K562 (cell line): ENCODE data around the gene CRYBG1. TPM values are rescaled to one million over a fixed set of nuclear protein-coding genes. Genes with fewer than 3 reads are reported as not detected.

Source experiments
- CC2D1A ChIP-seq: fragments of 450-650 bp; IDR thresholded peaks from 2 replicates; pipeline ENCODE4 v1.6.1; 2017; ENCODE audit warnings: mild to moderate bottlenecking
- CHD1 ChIP-seq: fragments of 200-600 bp; sonication (generic); IDR thresholded peaks from one replicate; pipeline ENCODE4 v1.6.1; 2012; ENCODE audit warnings: mild to moderate bottlenecking, moderate library complexity, low read length, inconsistent platforms
- CHD2 ChIP-seq: IDR thresholded peaks from 2 replicates; pipeline ENCODE4 v1.6.1; 2011; ENCODE audit warnings: low read depth, low read length
- CTCF ChIP-seq, 3 experiments: IDR thresholded peaks in 2 of 3; conservative IDR thresholded peaks in 1 of 3; 2 replicates each; pipeline ENCODE4 v1.5.1; 2011 to 2012; ENCODE audit warnings: low read length in 3 of 3, mild to moderate bottlenecking in 3 of 3, control low read depth in 2 of 3, improper control_type of control experiment in 1 of 3, inconsistent platforms in 1 of 3, low read depth in 1 of 3, mixed read lengths in 1 of 3, moderate library complexity in 1 of 3; ENCODE audit not compliant: insufficient read depth in 2 of 3
- DMBX1 ChIP-seq: fragments of 250-450 bp; sonication (Bioruptor Pico); IDR thresholded peaks from 2 replicates; pipeline ENCODE4 v1.8.0; 2022; ENCODE audit warnings: inconsistent platforms, mild to moderate bottlenecking, moderate library complexity, borderline replicate concordance
- ELF4 ChIP-seq: fragments of 450-650 bp; formaldehyde crosslinking; IDR thresholded peaks from 2 replicates; pipeline ENCODE4 v1.4.0; 2022; ENCODE audit warnings: missing genetic modification characterization
- HNRNPL ChIP-seq: fragments of 200-400 bp; formaldehyde crosslinking; IDR thresholded peaks from 2 replicates; pipeline ENCODE4 v1.6.1; 2017; ENCODE audit warnings: low read depth, mild to moderate bottlenecking, low read length
- MIER1 ChIP-seq: fragments of 450-650 bp; IDR thresholded peaks from 2 replicates; pipeline ENCODE4 v1.6.1; 2016; ENCODE audit warnings: antibody characterized with exemption, mild to moderate bottlenecking, low read depth
- NUFIP1 ChIP-seq: fragments of 450-650 bp; IDR thresholded peaks from 2 replicates; pipeline ENCODE4 v1.6.1; 2018; ENCODE audit not compliant: partially characterized antibody
- PCBP1 ChIP-seq: fragments of 200-400 bp; formaldehyde crosslinking; IDR thresholded peaks from 2 replicates; pipeline ENCODE4 v1.6.1; 2018; ENCODE audit warnings: mild to moderate bottlenecking, low read depth, low read length; ENCODE audit not compliant: poor library complexity, severe bottlenecking
- POLR2AphosphoS2 ChIP-seq: IDR thresholded peaks from 2 replicates; pipeline ENCODE4 v1.6.1; 2012; ENCODE audit warnings: low read length, improper control_type of control experiment
- RBM17 ChIP-seq: fragments of 200-400 bp; formaldehyde crosslinking; IDR thresholded peaks from 2 replicates; pipeline ENCODE4 v1.6.1; 2017; ENCODE audit warnings: low read depth, mild to moderate bottlenecking, low read length, borderline replicate concordance
- SRF ChIP-seq, 2 experiments: fragments of 250-450, 450-650 bp in 1 of 2; sonication (Bioruptor Pico) in 1 of 2; sonication (generic) in 1 of 2; formaldehyde crosslinking; IDR thresholded peaks; 2 replicates each; pipeline versions ENCODE4 v1.5.0 to v1.5.1; 2020 to 2022; ENCODE audit warnings: mild to moderate bottlenecking in 1 of 2, missing genetic modification reagents in 1 of 2
- TCF7L2 ChIP-seq: fragments of 150-350 bp; IDR thresholded peaks from 2 replicates; pipeline ENCODE4 v1.6.1; 2016; ENCODE audit warnings: low read depth, mild to moderate bottlenecking, low read length, moderate library complexity
- TSC22D4 ChIP-seq: fragments of 450-650 bp; IDR thresholded peaks from 2 replicates; pipeline ENCODE4 v1.6.1; 2016; ENCODE audit warnings: missing genetic modification characterization, missing biosample characterization, control low read depth
- ZBTB17 ChIP-seq: fragments of 450-650 bp; formaldehyde crosslinking; IDR thresholded peaks from 2 replicates; pipeline ENCODE4 v1.4.0; 2020; ENCODE audit warnings: mild to moderate bottlenecking
- ZKSCAN8 ChIP-seq: fragments of 200-800 bp; sonication (Bioruptor generic); IDR thresholded peaks from 2 replicates; pipeline ENCODE4 v1.6.1; 2016; ENCODE audit warnings: missing genetic modification characterization, missing compliant biosample characterization
- ZNF347 ChIP-seq: fragments of 450-650 bp; formaldehyde crosslinking; IDR thresholded peaks from 2 replicates; pipeline ENCODE4 v1.4.0; 2020; ENCODE audit warnings: low read depth, mild to moderate bottlenecking, moderate library complexity
- ZNF830 ChIP-seq: fragments of 250-450 bp; sonication (Bioruptor Pico); IDR thresholded peaks from 2 replicates; pipeline ENCODE4 v1.5.0; 2021; ENCODE audit warnings: mild to moderate bottlenecking
- polyA plus RNA-seq, 8 experiments: library from polyadenylated mRNA; depleted of rRNA in 4 of 8; stranded (reverse) in 5 of 8; unstranded in 3 of 8; fragments of >200 nt; fragmentation: Nextera tagmentation in 2 of 8; fragmentation: Illumina TruSeq in 1 of 8; extraction: Ambion mirVana in 2 of 8; extraction: Trizol in 1 of 8; gene quantifications; 2 replicates each; pipeline versions ENCODE4 v1.2.1 to v1.2.3, GENCODE V29; 2011 to 2014; ENCODE audit warnings: inconsistent platforms in 1 of 8, missing spikeins in 1 of 8
- total RNA-seq, 7 experiments: library from RNA; depleted of rRNA in 6 of 7; stranded (reverse); fragments of >200 nt in 6 of 7; fragmentation: Illumina TruSeq in 2 of 7; extraction: Trizol in 2 of 7; gene quantifications; 2 replicates each; pipeline versions ENCODE4 v1.2.1 to v1.2.3, GENCODE V29; 2011 to 2021; ENCODE audit warnings: low replicate concordance in 1 of 7
- TF ChIP-seq, protein P1 (sequence below): sonication (generic); formaldehyde crosslinking; IDR thresholded peaks from 2 replicates; pipeline ENCODE4 v1.8.0; 2022; ENCODE audit warnings: missing genetic modification reagents, mild to moderate bottlenecking, moderate library complexity, borderline replicate concordance

Gene CRYBG1
- total and polyA plus RNA-seq, 9 of the 15 experiments (the other 6 are each of a cell fraction or from before 2014, with no cell fraction given), result 0.07 to 0.47 (median 0.11) TPM

DNA sequence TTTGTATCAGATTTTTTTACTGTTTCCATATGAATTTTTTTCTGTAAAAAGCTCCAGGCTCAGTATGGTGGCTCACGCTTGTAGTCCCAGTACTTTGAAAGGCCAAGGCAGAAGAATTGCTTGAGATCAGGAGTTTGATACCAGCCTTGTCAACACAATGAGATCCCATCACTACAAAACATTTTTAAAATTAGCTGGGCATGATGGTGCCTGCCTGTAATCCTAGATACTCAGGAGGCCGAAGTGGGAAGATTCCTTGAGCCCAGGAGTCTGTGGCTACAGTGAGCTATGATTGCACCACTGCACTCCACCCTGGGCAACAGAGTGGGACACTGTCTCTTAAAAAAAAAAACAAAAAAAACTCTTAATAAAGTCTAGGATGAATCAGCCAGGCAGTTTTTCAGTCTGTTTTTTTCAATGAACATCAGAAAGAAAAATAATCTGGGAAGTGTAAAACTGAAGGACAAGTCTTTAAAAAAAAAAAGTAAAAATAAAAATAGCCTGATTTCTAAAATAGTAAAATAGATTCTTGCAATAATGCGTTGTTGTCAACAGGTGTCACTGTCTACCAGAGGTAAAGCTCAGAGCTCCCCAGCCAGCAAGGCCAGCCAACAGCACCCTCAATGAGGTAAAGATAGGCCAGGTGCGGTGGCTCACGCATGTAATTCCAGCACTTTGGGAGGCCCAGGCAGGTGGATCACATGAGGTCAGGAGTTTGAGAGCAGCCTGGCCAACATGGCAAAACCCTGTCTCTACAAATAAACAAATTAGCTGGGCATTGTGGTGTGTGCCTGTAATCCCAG is 25.7 kb upstream of the CRYBG1 start (continued):
- TF ChIP-seq TCF7L2 (no peak), ZNF347 (CRISPR knock-in tag) (no peak), SRF (CRISPR knock-in tag; IDR thresholded peaks at IDR 0.05) (no peak), NUFIP1 (no peak), TSC22D4 (no peak), ELF4 (CRISPR knock-in tag) (no peak), PCBP1 (no peak), ZKSCAN8 (CRISPR knock-in tag) (no peak), MIER1 (no peak), POLR2AphosphoS2 (no peak), ZBTB17 (no peak), CHD2 (no peak), DMBX1 (CRISPR knock-in tag) (no peak), CTCF (IDR thresholded peaks at IDR 0.05 in 2 of 3, conservative IDR thresholded peaks at IDR 0.05 in 1 of 3; ENCODE audit: insufficient read depth in 2 of 3, low read depth in 1 of 3, low read length in 3 of 3) (peak; percentile 63 to 82 (median 67)), CHD1 (no peak), HNRNPL (no peak), RBM17 (no peak), ZNF830 (CRISPR knock-in tag) (no peak), CC2D1A (peak; percentile 64)
- TF ChIP-seq, protein P1, sequence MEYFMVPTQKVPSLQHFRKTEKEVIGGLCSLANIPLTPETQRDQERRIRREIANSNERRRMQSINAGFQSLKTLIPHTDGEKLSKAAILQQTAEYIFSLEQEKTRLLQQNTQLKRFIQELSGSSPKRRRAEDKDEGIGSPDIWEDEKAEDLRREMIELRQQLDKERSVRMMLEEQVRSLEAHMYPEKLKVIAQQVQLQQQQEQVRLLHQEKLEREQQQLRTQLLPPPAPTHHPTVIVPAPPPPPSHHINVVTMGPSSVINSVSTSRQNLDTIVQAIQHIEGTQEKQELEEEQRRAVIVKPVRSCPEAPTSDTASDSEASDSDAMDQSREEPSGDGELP (CRISPR knock-in tag), result peak; percentile 13; the same call in 1 of the 2 replicates
- TF ChIP-seq, all 486 proteins: peak for 6
